DMS 273 (cell line): ENCODE results near the gene BNC2.
A peak's percentile ranks its signal among the peaks of the same experiment; 100 is the strongest.

ENCODE experiments used
- DNase-seq: peaks from one replicate; lab custom pipeline; 2025; ENCODE audit not compliant: unreplicated experiment; lab: John Stamatoyannopoulos, UW

The BNC2 gene

GRCh38 chr9:16640649-16641048 is 229.8 kb downstream of the BNC2 start:
- DNase-seq, result peak; percentile 71

- no peak for DNase-seq
These were observed 230.8 kb downstream of the BNC2 start for GRCh38 chr9:16639644-16640043.

- DNase-seq, result peak; percentile 36
These were observed 232.6 kb downstream of the BNC2 start for GRCh38 chr9:16637911-16638310.

GRCh38 chr9:16637218-16637617 is 233.3 kb downstream of the BNC2 start:
- peak; percentile 51 for DNase-seq

- DNase-seq, result no peak
These were observed 236.7 kb downstream of the BNC2 start for GRCh38 chr9:16633794-16634193.

- peak; percentile 72 for DNase-seq
These were observed 242.1 kb downstream of the BNC2 start for GRCh38 chr9:16628413-16628812.

GRCh38 chr9:16627967-16628366 is 242.5 kb downstream of the BNC2 start:
- peak; percentile 87 for DNase-seq

- no peak for DNase-seq
These were observed 242.9 kb downstream of the BNC2 start for GRCh38 chr9:16627521-16627920.

GRCh38 chr9:16626577-16627130 is 243.8 kb downstream of the BNC2 start:
- peak; percentile 87 for DNase-seq

- DNase-seq, result peak; percentile 73
These were observed 244.7 kb downstream of the BNC2 start for GRCh38 chr9:16625811-16626210.

- peak; percentile 59 for DNase-seq
These were observed 245.3 kb downstream of the BNC2 start for GRCh38 chr9:16625161-16625631.

- DNase-seq, result peak; percentile 59
These were observed 245.7 kb downstream of the BNC2 start for GRCh38 chr9:16624744-16625117.

- DNase-seq, result peak; percentile 50
These were observed 246.3 kb downstream of the BNC2 start for GRCh38 chr9:16623989-16624743.

GRCh38 chr9:16622541-16622940 is 247.9 kb downstream of the BNC2 start:
- peak; percentile 66 for DNase-seq

GRCh38 chr9:16619914-16620520 is 250.5 kb downstream of the BNC2 start:
- DNase-seq, result no peak

- DNase-seq, result no peak
These were observed 251.1 kb downstream of the BNC2 start for GRCh38 chr9:16619402-16619801.

- DNase-seq, result no peak
These were observed 251.9 kb downstream of the BNC2 start for GRCh38 chr9:16618524-16618923.

GRCh38 chr9:16616686-16617085 is 253.8 kb downstream of the BNC2 start:
- DNase-seq, result no peak

GRCh38 chr9:16615451-16615850 is 255.0 kb downstream of the BNC2 start:
- DNase-seq, result no peak

- no peak for DNase-seq
These were observed 256.9 kb downstream of the BNC2 start for GRCh38 chr9:16613605-16614004.

- no peak for DNase-seq
These were observed 257.4 kb downstream of the BNC2 start for GRCh38 chr9:16613051-16613450.

- no peak for DNase-seq
These were observed 257.8 kb downstream of the BNC2 start for GRCh38 chr9:16612627-16613026.
